T-helper 9 cell (primary cell): ENCODE measurements around the gene TWNK.
"Not testable (repeated sequence)": the region's sequence is repeated elsewhere in the genome, so short reads cannot be mapped to it uniquely, and the experiment has no call there.

Source experiments
- DNase-seq: peaks from one replicate; pipeline ENCODE4 v3.0.0-alpha.2; 2020

TWNK gene

DNA sequence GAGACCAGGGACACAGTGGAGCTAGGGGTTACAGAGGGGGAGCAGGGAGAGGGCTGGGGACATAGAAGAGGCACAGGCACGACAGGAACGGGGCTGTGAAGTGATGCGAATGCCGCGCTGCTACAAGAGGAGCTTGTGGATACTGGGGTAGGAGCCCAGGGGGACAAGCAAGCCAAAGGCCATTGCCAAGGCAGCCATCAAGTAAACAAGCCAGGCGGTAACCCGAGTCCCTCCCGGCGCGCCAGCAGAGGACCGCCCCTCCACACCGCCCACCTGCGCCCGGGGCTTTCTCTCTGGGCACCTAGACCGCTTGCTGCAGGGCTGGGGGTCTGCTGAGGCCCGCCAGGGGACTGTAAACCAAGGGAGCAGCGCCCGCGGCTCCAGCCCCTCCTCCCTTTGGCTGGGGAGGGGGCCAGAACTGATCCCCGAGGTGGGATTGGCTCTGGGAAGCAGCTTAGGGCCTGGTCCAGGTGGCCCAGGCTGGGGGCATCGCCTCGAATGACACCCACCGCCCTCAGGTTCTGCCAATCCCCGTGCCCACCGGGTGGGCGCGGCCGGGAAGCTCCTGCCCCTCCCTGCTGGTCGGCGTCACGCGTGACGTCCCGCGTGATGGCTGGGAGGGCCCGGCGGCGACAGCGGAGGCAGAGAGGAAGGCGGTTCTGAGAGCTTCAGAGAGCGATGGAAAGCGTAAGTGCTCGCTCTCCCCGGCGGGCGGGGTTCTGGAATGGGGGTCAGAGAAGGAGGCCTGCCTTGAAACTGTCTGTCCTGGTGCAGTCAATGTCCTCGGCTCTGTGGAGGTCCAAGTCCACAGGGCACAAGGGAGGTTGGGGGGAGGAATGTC, 44.7 kb downstream of the TWNK start:
- peak; percentile 79 for DNase-seq

DNA sequence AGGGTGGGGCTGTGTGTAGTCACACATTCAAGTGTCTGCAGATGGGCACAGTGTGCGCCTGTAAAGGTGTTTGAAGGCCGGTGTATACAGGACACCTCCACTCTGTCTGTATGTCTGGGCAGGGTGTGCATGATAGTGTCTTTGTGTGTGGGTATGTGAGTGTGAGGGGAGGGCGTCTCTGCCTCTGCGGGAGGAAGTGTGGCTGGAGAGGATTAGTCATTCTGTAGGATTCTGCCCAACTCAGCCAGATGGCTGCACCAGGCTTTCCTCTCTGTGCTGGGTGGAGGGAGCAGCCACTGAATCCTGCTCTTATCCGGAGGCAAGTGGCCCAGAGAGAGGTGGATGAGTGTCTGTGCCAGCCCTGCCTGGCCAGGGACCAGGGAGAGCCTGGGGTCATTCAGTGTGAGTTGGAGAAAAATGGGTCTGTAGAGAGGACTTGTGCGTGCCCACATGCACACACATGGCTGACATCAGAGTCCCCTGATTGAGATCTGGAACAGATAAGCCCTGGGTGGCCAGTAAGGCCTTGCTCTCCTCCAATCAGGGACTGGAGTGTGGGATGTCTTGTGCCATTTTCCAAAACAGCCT, 45.4 kb downstream of the TWNK start:
- DNase-seq: peak; percentile 36

DNA sequence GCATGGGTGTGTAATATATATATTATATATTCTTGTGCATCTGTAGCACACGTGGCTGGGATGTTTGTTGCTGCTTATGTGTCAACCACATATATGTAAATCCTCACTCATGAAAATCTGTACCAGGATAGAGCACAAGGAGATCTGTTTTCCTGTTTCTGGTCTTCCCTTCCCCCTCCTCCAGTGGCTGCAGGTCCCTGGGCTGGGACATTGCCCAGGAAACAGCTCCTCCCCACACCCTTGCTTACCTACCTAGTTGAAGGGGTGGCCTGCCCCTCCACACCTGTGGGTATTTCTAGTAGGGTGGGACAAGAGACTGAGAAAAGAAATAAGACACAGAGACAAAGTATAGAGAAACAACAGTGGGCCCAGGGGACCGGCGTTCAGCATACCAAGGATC, 45.9 kb downstream of the TWNK start:
- DNase-seq: no peak

DNA sequence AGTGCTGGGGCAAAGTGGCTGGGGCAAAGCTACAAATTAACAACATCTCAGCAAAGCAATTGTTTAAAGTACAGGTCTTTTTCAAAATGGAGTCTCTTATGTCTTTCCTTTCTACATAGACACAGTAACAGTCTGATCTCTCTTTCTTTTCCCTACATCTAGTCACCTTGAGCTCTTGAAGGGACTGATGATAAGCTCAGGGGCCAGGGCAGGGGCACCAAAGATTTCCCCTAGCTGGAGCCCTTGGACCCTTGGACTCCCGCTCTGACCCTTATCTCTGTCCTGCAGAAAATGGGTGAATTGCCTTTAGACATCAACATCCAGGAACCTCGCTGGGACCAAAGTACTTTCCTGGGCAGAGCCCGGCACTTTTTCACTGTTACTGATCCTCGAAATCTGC, 47.1 kb downstream of the TWNK start:
- DNase-seq: not testable (repeated sequence)

DNA sequence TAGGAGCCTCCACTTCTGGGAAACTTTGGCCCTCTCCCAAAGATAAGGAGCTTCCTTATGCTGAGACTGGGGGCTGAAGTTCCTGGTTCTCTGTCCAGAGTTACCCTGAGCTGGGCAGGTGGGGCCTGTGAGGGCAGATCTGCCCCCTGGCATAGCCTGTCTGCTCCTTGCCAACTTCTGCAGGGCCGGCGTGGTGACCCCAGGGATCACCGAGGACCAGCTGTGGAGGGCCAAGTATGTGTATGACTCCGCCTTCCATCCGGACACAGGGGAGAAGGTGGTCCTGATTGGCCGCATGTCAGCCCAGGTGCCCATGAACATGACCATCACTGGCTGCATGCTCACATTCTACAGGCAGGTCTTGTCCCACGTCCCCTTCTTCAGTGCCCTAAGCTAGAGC, 48.0 kb downstream of the TWNK start:
- DNase-seq: no peak

DNA sequence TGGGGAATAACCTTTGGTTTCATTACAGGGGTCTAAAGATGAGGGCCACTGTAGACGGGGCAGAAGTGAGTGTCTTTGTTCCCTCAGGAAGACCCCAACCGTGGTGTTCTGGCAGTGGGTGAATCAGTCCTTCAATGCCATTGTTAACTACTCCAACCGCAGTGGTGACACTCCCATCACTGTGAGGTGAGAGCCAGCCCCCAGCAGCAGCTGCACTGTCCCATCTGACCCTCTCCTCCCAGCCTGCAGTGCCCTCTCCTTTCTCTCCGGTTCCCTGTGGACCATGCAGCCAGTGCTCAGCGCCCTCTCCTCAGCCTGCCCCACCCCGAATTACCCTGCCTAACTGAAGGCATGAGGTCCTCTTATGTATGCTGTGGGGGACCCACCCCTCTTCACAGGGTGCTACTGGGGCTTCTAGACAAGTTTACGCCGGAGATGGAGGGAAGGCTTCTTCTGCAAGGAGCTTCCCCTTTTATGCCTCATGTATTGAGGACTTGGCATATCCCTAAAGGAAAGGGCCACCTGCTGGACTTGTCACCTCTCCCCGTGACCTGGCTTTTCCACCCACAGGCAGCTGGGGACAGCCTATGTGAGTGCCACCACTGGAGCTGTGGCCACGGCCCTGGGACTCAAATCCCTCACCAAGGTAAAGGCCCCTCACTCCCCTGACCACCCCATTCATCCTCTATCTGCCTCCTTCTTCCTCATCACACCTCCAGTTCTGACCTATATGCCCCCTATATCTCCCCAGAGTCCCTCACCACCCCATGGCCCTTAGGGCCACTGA, 48.8 kb downstream of the TWNK start:
- no peak for DNase-seq

DNA sequence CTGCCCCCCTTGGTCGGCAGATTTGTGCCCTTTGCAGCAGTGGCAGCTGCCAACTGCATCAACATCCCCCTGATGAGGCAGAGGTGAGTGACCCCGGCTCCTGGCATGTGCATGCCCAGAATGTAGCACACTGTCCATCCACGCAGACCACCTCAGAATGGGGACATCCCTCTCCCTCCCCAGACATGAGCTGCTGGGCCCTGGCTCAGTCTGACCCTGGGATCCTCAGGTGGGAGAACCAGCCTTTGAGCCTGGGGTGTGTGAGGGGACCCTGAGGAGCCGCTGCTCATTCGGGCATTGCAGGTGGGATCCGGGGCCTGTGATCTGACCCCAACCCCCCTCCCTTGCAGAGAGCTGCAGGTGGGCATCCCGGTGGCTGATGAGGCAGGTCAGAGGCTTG, 49.4 kb downstream of the TWNK start:
- no peak for DNase-seq

DNA sequence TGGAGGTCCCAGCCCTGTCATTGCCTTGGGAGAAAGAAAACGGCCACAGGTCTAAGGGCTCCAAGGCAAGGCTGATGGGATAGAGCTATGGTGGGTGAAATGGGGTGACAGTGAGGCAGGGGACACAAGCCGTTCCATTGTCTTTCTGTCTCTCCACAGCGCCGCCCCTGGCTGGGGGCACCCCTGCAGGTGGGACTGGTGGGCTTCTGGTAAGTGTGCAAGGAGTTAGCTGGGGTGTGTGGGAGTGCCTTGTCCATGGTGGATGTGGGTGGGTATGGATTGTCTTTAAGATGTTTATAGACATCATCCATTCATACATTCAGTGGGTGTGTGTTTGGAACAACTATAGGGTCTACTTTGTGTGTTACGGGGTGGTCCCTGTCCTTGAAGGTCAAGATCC, 51.1 kb downstream of the TWNK start:
- DNase-seq: no peak

DNA sequence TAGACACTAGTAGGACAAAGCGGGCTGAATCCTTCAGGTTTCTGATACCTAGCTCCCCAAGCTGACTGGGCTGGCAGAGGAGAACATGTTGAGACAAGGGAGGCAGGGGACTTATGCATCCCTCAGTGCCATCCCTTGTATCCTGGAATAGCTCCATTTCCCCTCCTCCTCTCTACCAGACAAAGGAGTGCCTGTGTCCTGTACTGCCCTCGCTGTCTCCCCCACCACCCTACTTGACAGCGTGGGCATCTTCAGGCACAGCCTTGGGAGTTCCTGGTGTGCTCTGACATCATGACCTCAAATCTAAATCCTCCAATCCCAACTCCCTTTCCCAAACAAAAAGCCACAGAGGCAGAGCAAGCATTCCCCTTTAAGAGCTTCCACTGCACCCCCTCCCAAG, 52.7 kb downstream of the TWNK start:
- no peak for DNase-seq

DNA sequence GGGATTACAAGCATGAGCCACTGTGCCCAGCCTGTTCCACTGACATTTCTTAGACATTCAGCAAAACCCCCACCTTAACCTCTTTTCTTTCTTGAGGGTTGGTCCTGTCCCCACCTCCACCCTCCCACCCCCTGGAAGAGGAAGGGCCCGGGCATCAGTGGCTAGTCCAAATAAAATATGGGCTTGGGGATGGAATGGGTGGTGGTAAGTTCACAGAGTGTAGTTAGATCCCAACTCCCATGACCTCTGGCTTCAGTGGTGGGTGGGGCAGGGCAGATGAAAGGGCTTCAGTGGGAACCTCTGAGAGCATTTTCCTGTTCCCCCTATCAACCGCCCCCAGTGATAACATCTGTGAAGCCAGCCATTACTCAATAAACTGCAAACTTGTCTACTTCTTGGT, 53.5 kb downstream of the TWNK start:
- no peak for DNase-seq

DNA sequence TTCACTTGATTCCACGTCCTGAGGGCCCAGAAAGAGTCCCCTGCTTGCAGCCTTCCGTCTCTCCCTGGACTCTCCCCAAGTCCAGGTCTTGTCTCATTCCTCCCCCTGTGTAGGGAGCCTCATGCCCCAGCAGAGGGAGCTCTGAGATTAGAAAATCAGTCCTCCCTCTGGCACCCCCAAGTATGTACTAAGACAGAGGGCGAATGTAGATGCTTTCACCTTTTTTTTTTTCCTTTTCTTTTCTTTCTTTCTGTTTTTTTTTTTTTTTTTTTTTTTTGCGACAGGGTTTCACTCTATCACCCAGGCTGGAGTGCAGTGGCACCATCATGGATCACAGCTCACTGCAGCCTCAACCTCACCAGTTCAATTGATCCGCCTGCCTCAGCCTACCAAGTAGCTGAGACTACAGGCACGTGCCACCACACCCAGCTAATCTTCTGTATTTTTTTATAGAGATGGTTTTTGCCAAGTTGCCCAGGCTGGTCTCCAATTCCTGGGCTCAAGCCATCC, 54.0 kb downstream of the TWNK start:
- DNase-seq: peak; percentile 58

DNA sequence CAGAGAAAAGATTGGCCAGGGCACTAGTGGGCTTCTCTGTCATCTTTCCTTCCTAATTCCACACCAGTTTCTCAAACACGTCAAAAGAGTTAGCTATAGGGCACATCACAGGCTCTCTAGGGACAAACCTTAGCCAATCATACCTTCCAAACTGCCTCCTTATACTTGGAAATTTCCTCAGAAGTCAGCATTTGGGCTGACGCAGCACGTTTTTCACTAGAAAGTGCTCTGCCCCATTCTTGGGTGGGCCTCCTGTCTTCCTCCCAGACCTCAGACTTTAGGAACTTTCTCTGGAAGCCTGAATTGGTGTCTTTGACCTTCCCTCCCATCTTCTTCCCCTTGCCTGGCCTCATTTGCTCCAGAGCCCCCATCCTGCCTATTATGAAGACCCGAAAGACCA, 54.8 kb downstream of the TWNK start:
- DNase-seq: no peak

DNA sequence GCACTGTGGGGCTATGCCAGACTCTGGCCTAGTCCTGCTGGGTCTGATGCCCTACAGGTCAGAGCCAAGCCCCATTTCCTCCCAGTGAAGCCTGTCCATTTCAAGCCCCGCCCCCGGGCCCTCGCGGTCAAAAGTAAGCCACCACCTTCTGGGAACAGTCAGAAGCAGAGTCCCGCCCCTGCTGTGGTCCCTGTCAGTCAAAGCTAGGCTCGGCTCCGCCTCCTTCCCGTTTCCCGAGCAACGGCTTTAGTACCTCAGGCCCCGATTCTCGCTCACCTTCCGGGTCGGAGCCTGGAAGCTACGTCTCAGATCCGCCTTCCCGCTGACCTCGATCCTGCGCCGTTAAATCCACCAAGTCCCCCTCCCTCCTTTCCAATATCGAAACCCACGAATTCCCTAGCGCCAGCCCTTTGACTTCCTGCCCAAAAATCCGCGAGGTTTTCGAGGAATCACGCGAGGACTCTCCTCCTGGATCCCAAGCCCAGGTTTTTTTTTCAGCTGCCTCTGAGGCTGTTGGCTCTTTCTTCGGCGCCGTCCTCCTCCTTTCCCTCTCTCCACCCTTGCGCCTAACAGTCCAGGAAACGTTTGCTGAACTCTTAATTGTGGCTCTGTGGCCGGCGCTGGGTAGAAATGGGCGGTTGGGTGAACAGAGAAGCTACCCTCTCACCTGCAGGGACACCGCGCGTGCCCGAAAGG, 55.5 kb downstream of the TWNK start:
- peak; percentile 68 for DNase-seq

DNA sequence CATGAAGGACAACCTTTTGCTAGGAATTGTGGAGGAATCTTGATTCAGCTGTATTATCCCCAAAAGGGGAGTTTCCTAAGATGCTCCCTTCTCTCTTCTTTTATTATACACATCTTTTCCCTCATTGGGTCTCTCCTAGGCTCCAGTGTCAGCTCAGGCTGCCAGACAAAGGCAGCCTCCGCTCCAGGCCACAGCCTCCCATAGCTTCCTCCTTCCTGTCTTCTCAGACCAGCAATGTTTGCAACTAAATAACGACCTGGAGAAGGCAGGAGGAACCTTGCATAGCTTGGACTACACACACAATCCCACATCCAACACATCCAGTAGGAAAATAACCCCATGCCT, 56.0 kb downstream of the TWNK start:
- no peak for DNase-seq
